ENCODE data around the gene CEP290. TPM values are rescaled to one million over a fixed set of nuclear protein-coding genes. Genes with fewer than 3 reads are reported as not detected.

The CEP290 gene
- total RNA-seq, 1 donor, result 11.3 TPM

- Histone ChIP-seq H3K9me3 (ENCODE audit: low read depth, low read length) (no peaks in the 10 kb centered on the region), H3K4me1 (ENCODE audit: insufficient read depth, low read length) (no peaks in the 10 kb centered on the region), H3K27me3 (ENCODE audit: insufficient read depth, low read length) (no peaks in the 10 kb centered on the region), H3K4me3 (ENCODE audit: low read length) (no peak overlapping the region)
These were observed 33.9 kb downstream of the CEP290 start for GRCh38 chr12:88108021-88108420.

- Histone ChIP-seq H3K4me1 (ENCODE audit: insufficient read depth, low read length) (no peaks in the 10 kb centered on the region), H3K4me3 (ENCODE audit: low read length) (no peak overlapping the region), H3K9me3 (ENCODE audit: low read depth, low read length) (no peaks in the 10 kb centered on the region), H3K27me3 (ENCODE audit: insufficient read depth, low read length) (no peaks in the 10 kb centered on the region)
These were observed 48.3 kb downstream of the CEP290 start for GRCh38 chr12:88093573-88093972.

- H3K9me3 ChIP-seq (ENCODE audit: low read depth, low read length), result no peaks in the 10 kb centered on the region
- H3K4me1 ChIP-seq (ENCODE audit: insufficient read depth, low read length), result no peaks in the 10 kb centered on the region
- H3K27me3 ChIP-seq (ENCODE audit: insufficient read depth, low read length), result no peaks in the 10 kb centered on the region
- no peak overlapping the region for H3K4me3 ChIP-seq (ENCODE audit: low read length)
These were observed 49.1 kb downstream of the CEP290 start for GRCh38 chr12:88092771-88093170.

GRCh38 chr12:88084210-88084609, 57.7 kb downstream of the CEP290 start:
- no peaks in the 10 kb centered on the region for H3K4me1 ChIP-seq (ENCODE audit: insufficient read depth, low read length)
- H3K27me3 ChIP-seq (ENCODE audit: insufficient read depth, low read length), result no peaks in the 10 kb centered on the region
- H3K9me3 ChIP-seq (ENCODE audit: low read depth, low read length), result no peaks in the 10 kb centered on the region
- H3K4me3 ChIP-seq (ENCODE audit: low read length), result no peak overlapping the region

GRCh38 chr12:88083634-88084033, 58.3 kb downstream of the CEP290 start:
- H3K9me3 ChIP-seq (ENCODE audit: low read depth, low read length), result no peaks in the 10 kb centered on the region
- H3K4me1 ChIP-seq (ENCODE audit: insufficient read depth, low read length), result no peaks in the 10 kb centered on the region
- no peaks in the 10 kb centered on the region for H3K27me3 ChIP-seq (ENCODE audit: insufficient read depth, low read length)
- H3K4me3 ChIP-seq (ENCODE audit: low read length), result no peak overlapping the region

GRCh38 chr12:88081247-88081646, 60.6 kb downstream of the CEP290 start:
- Histone ChIP-seq H3K27me3 (ENCODE audit: insufficient read depth, low read length) (no peaks in the 10 kb centered on the region), H3K9me3 (ENCODE audit: low read depth, low read length) (no peaks in the 10 kb centered on the region), H3K4me1 (ENCODE audit: insufficient read depth, low read length) (no peaks in the 10 kb centered on the region), H3K4me3 (ENCODE audit: low read length) (no peak overlapping the region)

GRCh38 chr12:88067301-88067700, 74.6 kb downstream of the CEP290 start:
- H3K9me3 ChIP-seq (ENCODE audit: low read depth, low read length), result no peaks in the 10 kb centered on the region
- H3K4me3 ChIP-seq (ENCODE audit: low read length), result no peak overlapping the region
- no peaks in the 10 kb centered on the region for H3K4me1 ChIP-seq (ENCODE audit: insufficient read depth, low read length)
- H3K27me3 ChIP-seq (ENCODE audit: insufficient read depth, low read length), result no peaks in the 10 kb centered on the region

- Histone ChIP-seq H3K9me3 (ENCODE audit: low read depth, low read length) (no peaks in the 10 kb centered on the region), H3K27me3 (ENCODE audit: insufficient read depth, low read length) (no peaks in the 10 kb centered on the region), H3K4me3 (ENCODE audit: low read length) (no peak overlapping the region), H3K4me1 (ENCODE audit: insufficient read depth, low read length) (no peaks in the 10 kb centered on the region)
These were observed 78.5 kb downstream of the CEP290 start for GRCh38 chr12:88063375-88063774.

GRCh38 chr12:88062474-88062873, 79.4 kb downstream of the CEP290 start:
- H3K9me3 ChIP-seq (ENCODE audit: low read depth, low read length), result no peaks in the 10 kb centered on the region
- H3K4me3 ChIP-seq (ENCODE audit: low read length), result no peak overlapping the region
- H3K27me3 ChIP-seq (ENCODE audit: insufficient read depth, low read length), result no peaks in the 10 kb centered on the region
- no peaks in the 10 kb centered on the region for H3K4me1 ChIP-seq (ENCODE audit: insufficient read depth, low read length)

GRCh38 chr12:88058719-88059077, 83.2 kb downstream of the CEP290 start:
- H3K27me3 ChIP-seq (ENCODE audit: insufficient read depth, low read length), result no peaks in the 10 kb centered on the region
- no peak overlapping the region for H3K4me3 ChIP-seq (ENCODE audit: low read length)
- no peaks in the 10 kb centered on the region for H3K9me3 ChIP-seq (ENCODE audit: low read depth, low read length)
- no peaks in the 10 kb centered on the region for H3K4me1 ChIP-seq (ENCODE audit: insufficient read depth, low read length)

GRCh38 chr12:88057994-88058718, 83.7 kb downstream of the CEP290 start:
- H3K4me3 ChIP-seq (ENCODE audit: low read length), result no peak overlapping the region
- no peaks in the 10 kb centered on the region for H3K9me3 ChIP-seq (ENCODE audit: low read depth, low read length)
- no peaks in the 10 kb centered on the region for H3K4me1 ChIP-seq (ENCODE audit: insufficient read depth, low read length)
- H3K27me3 ChIP-seq (ENCODE audit: insufficient read depth, low read length), result no peaks in the 10 kb centered on the region

- H3K27me3 ChIP-seq (ENCODE audit: insufficient read depth, low read length), result no peaks in the 10 kb centered on the region
- H3K9me3 ChIP-seq (ENCODE audit: low read depth, low read length), result no peaks in the 10 kb centered on the region
- H3K4me1 ChIP-seq (ENCODE audit: insufficient read depth, low read length), result no peaks in the 10 kb centered on the region
- H3K4me3 ChIP-seq (ENCODE audit: low read length), result no peak overlapping the region
These were observed 85.3 kb downstream of the CEP290 start for GRCh38 chr12:88056571-88056970.

GRCh38 chr12:88052686-88053085, 89.2 kb downstream of the CEP290 start:
- Histone ChIP-seq H3K4me3 (ENCODE audit: low read length) (no peak overlapping the region), H3K9me3 (ENCODE audit: low read depth, low read length) (no peaks in the 10 kb centered on the region), H3K4me1 (ENCODE audit: insufficient read depth, low read length) (no peaks in the 10 kb centered on the region), H3K27me3 (ENCODE audit: insufficient read depth, low read length) (no peaks in the 10 kb centered on the region)

- H3K4me3 ChIP-seq (ENCODE audit: low read length), result no peak overlapping the region
- no peaks in the 10 kb centered on the region for H3K4me1 ChIP-seq (ENCODE audit: insufficient read depth, low read length)
- no peaks in the 10 kb centered on the region for H3K9me3 ChIP-seq (ENCODE audit: low read depth, low read length)
- H3K27me3 ChIP-seq (ENCODE audit: insufficient read depth, low read length), result no peaks in the 10 kb centered on the region
These were observed 97.9 kb downstream of the CEP290 start for GRCh38 chr12:88044035-88044434.

GRCh38 chr12:88037770-88038169, 104.1 kb downstream of the CEP290 start:
- Histone ChIP-seq H3K27me3 (ENCODE audit: insufficient read depth, low read length) (no peaks in the 10 kb centered on the region), H3K9me3 (ENCODE audit: low read depth, low read length) (no peaks in the 10 kb centered on the region), H3K4me1 (ENCODE audit: insufficient read depth, low read length) (peaks cover 16% of the 10 kb centered on the region), H3K4me3 (ENCODE audit: low read length) (no peak overlapping the region)

GRCh38 chr12:88036353-88036965, 105.4 kb downstream of the CEP290 start:
- Histone ChIP-seq H3K4me1 (ENCODE audit: insufficient read depth, low read length) (peaks cover 16% of the 10 kb centered on the region), H3K9me3 (ENCODE audit: low read depth, low read length) (no peaks in the 10 kb centered on the region), H3K4me3 (ENCODE audit: low read length) (no peak overlapping the region), H3K27me3 (ENCODE audit: insufficient read depth, low read length) (no peaks in the 10 kb centered on the region)

Data from mononuclear cell (primary cell).